GM19395 (cell line): ENCODE data around the gene NSMCE1.

Experiments used
- ATAC-seq: cut with Tn5 transposase; IDR thresholded peaks from one replicate; pipeline ENCODE4 v1.9.1; 2021; ENCODE audit warnings: mild to moderate bottlenecking, moderate library complexity; ENCODE audit not compliant: unreplicated experiment

The NSMCE1 gene

GRCh38 chr16:27232901-27233625, 35.5 kb downstream of the NSMCE1 start:
- ATAC-seq: no peak

GRCh38 chr16:27232061-27232900, 36.3 kb downstream of the NSMCE1 start:
- ATAC-seq: peak; percentile 65

GRCh38 chr16:27231692-27232060, 36.9 kb downstream of the NSMCE1 start:
- no peak for ATAC-seq

GRCh38 chr16:27230562-27231001, 38.0 kb downstream of the NSMCE1 start:
- no peak for ATAC-seq

- no peak for ATAC-seq
These were observed 38.6 kb downstream of the NSMCE1 start for GRCh38 chr16:27229891-27230470.

- ATAC-seq: no peak
These were observed 39.7 kb downstream of the NSMCE1 start for GRCh38 chr16:27228621-27229501.

- ATAC-seq: no peak
These were observed 40.5 kb downstream of the NSMCE1 start for GRCh38 chr16:27228045-27228444.

- ATAC-seq: no peak
These were observed 41.4 kb downstream of the NSMCE1 start for GRCh38 chr16:27226976-27227705.

GRCh38 chr16:27226476-27226875, 42.1 kb downstream of the NSMCE1 start:
- no peak for ATAC-seq

- no peak for ATAC-seq
These were observed 42.8 kb downstream of the NSMCE1 start for GRCh38 chr16:27225536-27226360.

- ATAC-seq: no peak
These were observed 43.8 kb downstream of the NSMCE1 start for GRCh38 chr16:27224741-27225300.

GRCh38 chr16:27224271-27224737, 44.3 kb downstream of the NSMCE1 start:
- ATAC-seq: no peak

- ATAC-seq: no peak
These were observed 44.9 kb downstream of the NSMCE1 start for GRCh38 chr16:27223701-27224100.

GRCh38 chr16:27223226-27223610, 45.4 kb downstream of the NSMCE1 start:
- ATAC-seq: no peak

- no peak for ATAC-seq
These were observed 46.0 kb downstream of the NSMCE1 start for GRCh38 chr16:27222249-27223225.

- ATAC-seq: no peak
These were observed 46.9 kb downstream of the NSMCE1 start for GRCh38 chr16:27221576-27222248.

GRCh38 chr16:27220991-27221390, 47.6 kb downstream of the NSMCE1 start:
- ATAC-seq: no peak
